Prostate gland (tissue), 2 donors: ENCODE measurements around the gene DYNC1LI1. TPM values are rescaled to one million over a fixed set of nuclear protein-coding genes. Genes with fewer than 3 reads are reported as not detected.
"Not testable (repeated sequence)": the region's sequence is repeated elsewhere in the genome, so short reads cannot be mapped to it uniquely, and the experiment has no call there.

Experiments used
- DNase-seq: peaks from one replicate; pipeline ENCODE4 v3.0.0-alpha.2; 2019; ENCODE audit warnings: low spot score
- H3K27ac ChIP-seq, 2 donors: fragments of 200-600 bp; sonication (generic); 2 replicates each; pipeline ENCODE4 v1.5.1; 2017 to 2019
- H3K27me3 ChIP-seq: fragments of 200-600 bp; sonication (generic); replicated peaks from 2 replicates; pipeline ENCODE4 v1.5.1; 2019; ENCODE audit not compliant: insufficient read depth
- H3K36me3 ChIP-seq, 2 donors: fragments of 200-600 bp; sonication (generic); 1 replicate in 1 of 2; 2 replicates in 1 of 2; pipeline versions ENCODE4 v1.5.1 to v1.8.1; 2017 to 2019
- H3K4me1 ChIP-seq: fragments of 200-600 bp; sonication (generic); replicated peaks from 2 replicates; pipeline ENCODE4 v1.5.1; 2019
- H3K4me3 ChIP-seq, 2 donors: fragments of 200-600 bp; sonication (generic); 2 replicates each; pipeline ENCODE4 v1.5.1; 2017 to 2019
- H3K9me3 ChIP-seq: fragments of 200-600 bp; sonication (generic); 2 replicates; pipeline ENCODE4 v1.5.1; 2017
- CTCF ChIP-seq, 4 experiments: fragments of 200-600 bp in 2 of 4; fragments of 450-650 bp in 2 of 4; sonication (generic) in 2 of 4; IDR thresholded peaks; 1 replicate in 3 of 4; 2 replicates in 1 of 4; pipeline ENCODE4 v1.5.1; 2016 to 2019; ENCODE audit warnings: antibody characterized with exemption in 4 of 4, mild to moderate bottlenecking in 2 of 4, moderate library complexity in 2 of 4
- POLR2A ChIP-seq: fragments of 450-650 bp; IDR thresholded peaks from one replicate; pipeline ENCODE4 v1.6.1; 2016; ENCODE audit warnings: antibody characterized with exemption, mild to moderate bottlenecking
- POLR2AphosphoS5 ChIP-seq: sonication (generic); formaldehyde crosslinking; IDR thresholded peaks from one replicate; pipeline ENCODE4 v1.6.1; 2017; ENCODE audit warnings: antibody characterized with exemption
- WGBS: methylation state at CpG from one replicate; pipeline ENCODE4 v1.1.5; 2018; 5-methylcytosine and 5-hydroxymethylcytosine counted together
- intact Hi-C: fragments of 100-400 bp; cut with DNase I; formaldehyde crosslinking; loops from one replicate; pipeline ENCODE4 v1.14.2; 2022
- total RNA-seq, 2 donors: library from RNA; depleted of rRNA; stranded (reverse); fragments of >200 nt; gene quantifications; one replicate each; pipeline ENCODE4 v1.1.0, GENCODE V29; 2016

Gene DYNC1LI1
- total RNA-seq, 2 donors from 2014 or later = 30.5 to 43.3 TPM

- Histone ChIP-seq H3K36me3 (no peaks in the 10 kb centered on the region), H3K9me3 (no peaks in the 10 kb centered on the region), H3K27me3 (no peaks in the 10 kb centered on the region), H3K27ac (no peak overlapping the region), H3K4me1 (no peaks in the 10 kb centered on the region), H3K4me3 (no peak overlapping the region)
- intact Hi-C loops = no loop called here
- TF ChIP-seq POLR2A (no peak), POLR2AphosphoS5 (no peak), CTCF (IDR thresholded peaks at IDR 0.05) (no peak)
- DNase-seq = no peak
- 79% methylated on average over 2 of the region's 2 CpGs for WGBS
Observed at GRCh38 chr3:32592011-32592410, 21.4 kb upstream of the DYNC1LI1 start.

GRCh38 chr3:32591186-32591585, 20.5 kb upstream of the DYNC1LI1 start:
- H3K4me1 ChIP-seq = no peaks in the 10 kb centered on the region
- no peaks in the 10 kb centered on the region for H3K36me3 ChIP-seq
- H3K4me3 ChIP-seq = no peak overlapping the region
- intact Hi-C loops = no loop called here
- H3K27me3 ChIP-seq = no peaks in the 10 kb centered on the region
- no peaks in the 10 kb centered on the region for H3K9me3 ChIP-seq
- no peak overlapping the region for H3K27ac ChIP-seq
- TF ChIP-seq POLR2A (no peak), CTCF (IDR thresholded peaks at IDR 0.05) (no peak), POLR2AphosphoS5 (no peak)
- WGBS = 96% methylated on average over 4 of the region's 4 CpGs
- DNase-seq = no peak

GRCh38 chr3:32586356-32586755, 15.7 kb upstream of the DYNC1LI1 start:
- Histone ChIP-seq H3K4me1 (no peaks in the 10 kb centered on the region), H3K4me3 (no peak overlapping the region), H3K36me3 (no peaks in the 10 kb centered on the region), H3K27me3 (no peaks in the 10 kb centered on the region), H3K27ac (no peak overlapping the region), H3K9me3 (no peaks in the 10 kb centered on the region)
- WGBS = 92% methylated on average over 3 of the region's 3 CpGs
- intact Hi-C loops = no loop called here
- DNase-seq = no peak
- TF ChIP-seq POLR2AphosphoS5 (no peak), CTCF (IDR thresholded peaks at IDR 0.05) (no peak), POLR2A (no peak)

GRCh38 chr3:32584660-32585059, 14.0 kb upstream of the DYNC1LI1 start:
- intact Hi-C loops = no loop called here
- WGBS = 9% methylated on average over 1 of the region's 1 CpG
- Histone ChIP-seq H3K27ac (no peak overlapping the region), H3K36me3 (no peaks in the 10 kb centered on the region), H3K4me1 (no peaks in the 10 kb centered on the region), H3K27me3 (no peaks in the 10 kb centered on the region), H3K9me3 (no peaks in the 10 kb centered on the region), H3K4me3 (no peak overlapping the region)
- TF ChIP-seq POLR2A (no peak), CTCF (IDR thresholded peaks at IDR 0.05) (no peak), POLR2AphosphoS5 (no peak)
- DNase-seq = no peak

GRCh38 chr3:32583708-32584107, 13.1 kb upstream of the DYNC1LI1 start:
- H3K4me3 ChIP-seq = no peak overlapping the region
- no peak for DNase-seq
- intact Hi-C loops = no loop called here
- H3K27ac ChIP-seq = no peak overlapping the region
- no peaks in the 10 kb centered on the region for H3K4me1 ChIP-seq
- no peaks in the 10 kb centered on the region for H3K36me3 ChIP-seq
- 95% methylated on average over 3 of the region's 3 CpGs for WGBS
- H3K9me3 ChIP-seq = no peaks in the 10 kb centered on the region
- no peaks in the 10 kb centered on the region for H3K27me3 ChIP-seq
- TF ChIP-seq POLR2A (no peak), CTCF (IDR thresholded peaks at IDR 0.05) (no peak), POLR2AphosphoS5 (no peak)

GRCh38 chr3:32578669-32579068, 8.0 kb upstream of the DYNC1LI1 start:
- H3K27me3 ChIP-seq, H3K36me3 ChIP-seq, H3K4me3 ChIP-seq, H3K4me1 ChIP-seq, H3K9me3 ChIP-seq, DNase-seq, H3K27ac ChIP-seq: not testable (repeated sequence)
- intact Hi-C loops = loop anchor here (10.0 kb wide), 1 partner anchor 106 kb away; the partner anchor contains the start of gene CNOT10
- WGBS = 97% methylated on average over 19 of the region's 31 CpGs
